ENCODE data around the gene UMODL1.

UMODL1 gene

GRCh38 chr21:42162831-42163510, 91.9 kb downstream of the UMODL1 start:
- ChIA-PET CTCF (no interaction called here), POLR2A (no interaction called here)
- TF ChIP-seq CTCF (IDR thresholded peaks at IDR 0.05; ENCODE audit: insufficient read depth, low read length, missing control alignments): no peak
- no peak for DNase-seq (ENCODE audit: low read depth, low spot score)
- no peak overlapping the region for H3K4me3 ChIP-seq (ENCODE audit: low read depth, low read length)

- POLR2A ChIA-PET: no interaction called here
- no peak overlapping the region for H3K4me3 ChIP-seq (ENCODE audit: low read depth, low read length)
- no peak for DNase-seq (ENCODE audit: low read depth, low spot score)
- CTCF ChIA-PET: no interaction called here
- TF ChIP-seq CTCF (IDR thresholded peaks at IDR 0.05; ENCODE audit: insufficient read depth, low read length, missing control alignments): no peak
These were observed 92.4 kb downstream of the UMODL1 start for GRCh38 chr21:42163511-42163863.

- no peak for DNase-seq (ENCODE audit: low read depth, low spot score)
- H3K4me3 ChIP-seq (ENCODE audit: low read depth, low read length): no peak overlapping the region
- no peak for TF ChIP-seq CTCF (IDR thresholded peaks at IDR 0.05; ENCODE audit: insufficient read depth, low read length, missing control alignments)
- CTCF ChIA-PET: interaction anchor here (2.3 kb wide), 1 partner anchor 19 kb away, joined by 7 read pairs; no protein-coding TSS in a partner anchor
- POLR2A ChIA-PET: no interaction called here
These were observed 93.1 kb downstream of the UMODL1 start for GRCh38 chr21:42164064-42164789.

GRCh38 chr21:42164818-42165217, 93.7 kb downstream of the UMODL1 start:
- no peak overlapping the region for H3K4me3 ChIP-seq (ENCODE audit: low read depth, low read length)
- TF ChIP-seq CTCF (IDR thresholded peaks at IDR 0.05; ENCODE audit: insufficient read depth, low read length, missing control alignments): no peak
- POLR2A ChIA-PET: no interaction called here
- no peak for DNase-seq (ENCODE audit: low read depth, low spot score)
- CTCF ChIA-PET: interaction anchor here (2.3 kb wide), 1 partner anchor 19 kb away, joined by 7 read pairs; no protein-coding TSS in a partner anchor

- no peak for TF ChIP-seq CTCF (IDR thresholded peaks at IDR 0.05; ENCODE audit: insufficient read depth, low read length, missing control alignments)
- H3K4me3 ChIP-seq (ENCODE audit: low read depth, low read length): no peak overlapping the region
- CTCF ChIA-PET: interaction anchor here (2.3 kb wide), 1 partner anchor 20 kb away, joined by 7 read pairs; no protein-coding TSS in a partner anchor
- DNase-seq (ENCODE audit: low read depth, low spot score): no peak
- POLR2A ChIA-PET: no interaction called here
These were observed 94.8 kb downstream of the UMODL1 start for GRCh38 chr21:42165901-42166300.

GRCh38 chr21:42169758-42170157, 98.6 kb downstream of the UMODL1 start:
- ChIA-PET CTCF (no interaction called here), POLR2A (no interaction called here)

More at GRCh38 chr21:42169758-42170157, 98.6 kb downstream of the UMODL1 start:
- H3K4me3 ChIP-seq (ENCODE audit: low read depth, low read length): no peak overlapping the region
- no peak for DNase-seq (ENCODE audit: low read depth, low spot score)
- TF ChIP-seq CTCF (IDR thresholded peaks at IDR 0.05; ENCODE audit: insufficient read depth, low read length, missing control alignments): no peak

Data from AG04449 (cell line).